H9 (cell line): Measurements from ENCODE around the gene PAX3. TPM values are rescaled to one million over a fixed set of nuclear protein-coding genes. Genes with fewer than 3 reads are reported as not detected.

Experiments
- DNase-seq: peaks from one replicate; pipeline ENCODE4 v3.0.0-alpha.2; 2017
- H2AFZ ChIP-seq: one replicate; pipeline ENCODE4 v1.6.1; 2013; ENCODE audit warnings: mild to moderate bottlenecking, low read length, control low read depth, moderate library complexity
- H2AK5ac ChIP-seq: 2 replicates; pipeline ENCODE4 v1.6.1; 2013; ENCODE audit warnings: low read length, control low read depth, mixed read lengths; ENCODE audit not compliant: insufficient read length
- H2BK120ac ChIP-seq: one replicate; pipeline ENCODE4 v1.6.1; 2013; ENCODE audit warnings: low read depth, mild to moderate bottlenecking, low read length, control low read depth, inconsistent platforms; ENCODE audit not compliant: poor library complexity, severe bottlenecking
- H2BK12ac ChIP-seq: 2 replicates; pipeline ENCODE4 v1.6.1; 2013; ENCODE audit warnings: low read length, control low read depth, mixed read lengths, low read depth; ENCODE audit not compliant: insufficient read length
- H2BK15ac ChIP-seq: 2 replicates; pipeline ENCODE4 v1.6.1; 2013; ENCODE audit warnings: low read depth, low read length, control low read depth
- H2BK20ac ChIP-seq: one replicate; pipeline ENCODE4 v1.6.1; 2013; ENCODE audit warnings: low read depth, mild to moderate bottlenecking, low read length, control low read depth, inconsistent platforms; ENCODE audit not compliant: poor library complexity, severe bottlenecking
- H2BK5ac ChIP-seq: 2 replicates; pipeline ENCODE4 v1.6.1; 2013; ENCODE audit warnings: low read length, control low read depth, mixed read lengths; ENCODE audit not compliant: insufficient read length
- H3K14ac ChIP-seq: 2 replicates; pipeline ENCODE4 v1.6.1; 2013; ENCODE audit warnings: low read length, control low read depth; ENCODE audit not compliant: insufficient read depth
- H3K18ac ChIP-seq: 2 replicates; pipeline ENCODE4 v1.6.1; 2013; ENCODE audit warnings: low read depth, mild to moderate bottlenecking, mixed read lengths, low read length, control low read depth; ENCODE audit not compliant: insufficient read length
- H3K23ac ChIP-seq: 2 replicates; pipeline ENCODE4 v1.6.1; 2013; ENCODE audit warnings: low read length, control low read depth, mixed read lengths, low read depth; ENCODE audit not compliant: insufficient read length
- H3K23me2 ChIP-seq: 2 replicates; pipeline ENCODE4 v1.6.1; 2013; ENCODE audit warnings: low read depth, mild to moderate bottlenecking, mixed read lengths, low read length, control low read depth; ENCODE audit not compliant: insufficient read length, poor library complexity, severe bottlenecking
- H3K27ac ChIP-seq: 2 replicates; pipeline ENCODE4 v1.5.1; 2013; ENCODE audit warnings: low read length, control low read depth, mixed read lengths, low read depth; ENCODE audit not compliant: insufficient read length
- H3K27me3 ChIP-seq: 2 replicates; pipeline ENCODE4 v1.6.1; 2013; ENCODE audit warnings: low read length, control low read depth, inconsistent platforms; ENCODE audit not compliant: insufficient read depth
- H3K4ac ChIP-seq: 2 replicates; pipeline ENCODE4 v1.6.1; 2013; ENCODE audit warnings: low read depth, mild to moderate bottlenecking, control low read depth, inconsistent platforms, low read length, moderate library complexity
- H3K4me1 ChIP-seq: 2 replicates; pipeline ENCODE4 v1.6.1; 2013; ENCODE audit warnings: low read length, control low read depth, inconsistent platforms; ENCODE audit not compliant: insufficient read depth
- H3K4me2 ChIP-seq: 2 replicates; pipeline ENCODE4 v1.6.1; 2013; ENCODE audit warnings: low read length, control low read depth, mixed read lengths; ENCODE audit not compliant: insufficient read length, insufficient read depth
- H3K56ac ChIP-seq: 2 replicates; pipeline ENCODE4 v1.6.1; 2013; ENCODE audit warnings: low read depth, mild to moderate bottlenecking, mixed read lengths, low read length, control low read depth; ENCODE audit not compliant: insufficient read length
- H3K79me1 ChIP-seq: 2 replicates; pipeline ENCODE4 v1.6.1; 2013; ENCODE audit warnings: low read depth, mild to moderate bottlenecking, moderate library complexity, low read length, control low read depth, inconsistent platforms; ENCODE audit not compliant: insufficient read depth, poor library complexity, severe bottlenecking
- H3K79me2 ChIP-seq: 2 replicates; pipeline ENCODE4 v1.6.1; 2013; ENCODE audit warnings: low read length, control low read depth, inconsistent platforms; ENCODE audit not compliant: insufficient read depth
- H3K9ac ChIP-seq: 2 replicates; pipeline ENCODE4 v1.6.1; 2013; ENCODE audit warnings: low read length, control low read depth, mixed read lengths; ENCODE audit not compliant: insufficient read length; ENCODE audit errors: extremely low read depth
- H3K9me3 ChIP-seq: one replicate; pipeline ENCODE4 v1.6.1; 2013; ENCODE audit warnings: low read depth, low read length, inconsistent platforms; ENCODE audit not compliant: control insufficient read depth
- H3T11ph ChIP-seq: one replicate; pipeline ENCODE4 v1.6.1; 2013; ENCODE audit warnings: mild to moderate bottlenecking, low read length, control low read depth, inconsistent platforms
- H4K20me1 ChIP-seq: one replicate; pipeline ENCODE4 v1.6.1; 2013; ENCODE audit not compliant: control insufficient read depth, insufficient read length, insufficient read depth
- H4K5ac ChIP-seq: 2 replicates; pipeline ENCODE4 v1.6.1; 2013; ENCODE audit warnings: low read depth, mild to moderate bottlenecking, mixed read lengths, low read length, control low read depth; ENCODE audit not compliant: insufficient read length
- H4K8ac ChIP-seq: replicated peaks from 2 replicates; pipeline ENCODE4 v1.6.1; 2013; ENCODE audit warnings: low read length, control low read depth, mixed read lengths, low read depth; ENCODE audit not compliant: insufficient read length
- H4K91ac ChIP-seq: 2 replicates; pipeline ENCODE4 v1.6.1; 2013; ENCODE audit warnings: low read depth, mild to moderate bottlenecking, moderate library complexity, mixed read lengths, low read length, control low read depth; ENCODE audit not compliant: insufficient read length
- H3K27ac Mint-ChIP-seq, 3 experiments: 2 replicates in 2 of 3; 3 replicates in 1 of 3; pipeline ENCODE4 v1.8.0; 2020 to 2021; ENCODE audit warnings: mixed read lengths in 3 of 3, mild to moderate bottlenecking in 1 of 3, moderate library complexity in 1 of 3
- H3K27me3 Mint-ChIP-seq: 2 replicates; pipeline ENCODE4 v1.8.0; 2021; ENCODE audit warnings: low read depth, mild to moderate bottlenecking, moderate library complexity, mixed read lengths
- H3K36me3 Mint-ChIP-seq, 3 experiments: 2 replicates in 2 of 3; 3 replicates in 1 of 3; pipeline ENCODE4 v1.8.0; 2020 to 2021; ENCODE audit warnings: low read depth in 3 of 3, mixed read lengths in 3 of 3; ENCODE audit not compliant: insufficient read depth in 1 of 3
- H3K4me1 Mint-ChIP-seq, 2 experiments: 2 replicates each; pipeline ENCODE4 v1.8.0; 2020; ENCODE audit warnings: mixed read lengths in 2 of 2
- H3K4me3 Mint-ChIP-seq, 2 experiments: 2 replicates in 1 of 2; 3 replicates in 1 of 2; pipeline ENCODE4 v1.8.0; 2020 to 2021; ENCODE audit warnings: mild to moderate bottlenecking in 2 of 2, mixed read lengths in 2 of 2, moderate library complexity in 1 of 2
- H3K9me3 Mint-ChIP-seq, 2 experiments: 2 replicates in 1 of 2; 3 replicates in 1 of 2; pipeline ENCODE4 v1.8.0; 2020; ENCODE audit warnings: mild to moderate bottlenecking in 2 of 2, mixed read lengths in 2 of 2, moderate library complexity in 1 of 2
- CTCF ChIP-seq: fragments of 200-600 bp; sonication (generic); conservative IDR thresholded peaks from 3 replicates; pipeline ENCODE4 v1.8.0; 2021; ENCODE audit warnings: antibody characterized with exemption, mild to moderate bottlenecking
- WGBS: extraction: QIAGEN DNeasy Blood & Tissue Kit; methylation state at CpG from one replicate; pipeline ENCODE4 v1.1.7; 2013; ENCODE audit warnings: missing lambda C conversion rate, low lambda C conversion rate, mixed read lengths; ENCODE audit not compliant: insufficient read length; ENCODE audit errors: extremely low coverage; 5-methylcytosine and 5-hydroxymethylcytosine counted together
- total RNA-seq: library from RNA; stranded (reverse); gene quantifications from 2 replicates; pipeline ENCODE4 v1.2.1, GENCODE V29; 2021

Gene PAX3
- total RNA-seq, 1 experiment from 2014 or later, result not detected

DNA sequence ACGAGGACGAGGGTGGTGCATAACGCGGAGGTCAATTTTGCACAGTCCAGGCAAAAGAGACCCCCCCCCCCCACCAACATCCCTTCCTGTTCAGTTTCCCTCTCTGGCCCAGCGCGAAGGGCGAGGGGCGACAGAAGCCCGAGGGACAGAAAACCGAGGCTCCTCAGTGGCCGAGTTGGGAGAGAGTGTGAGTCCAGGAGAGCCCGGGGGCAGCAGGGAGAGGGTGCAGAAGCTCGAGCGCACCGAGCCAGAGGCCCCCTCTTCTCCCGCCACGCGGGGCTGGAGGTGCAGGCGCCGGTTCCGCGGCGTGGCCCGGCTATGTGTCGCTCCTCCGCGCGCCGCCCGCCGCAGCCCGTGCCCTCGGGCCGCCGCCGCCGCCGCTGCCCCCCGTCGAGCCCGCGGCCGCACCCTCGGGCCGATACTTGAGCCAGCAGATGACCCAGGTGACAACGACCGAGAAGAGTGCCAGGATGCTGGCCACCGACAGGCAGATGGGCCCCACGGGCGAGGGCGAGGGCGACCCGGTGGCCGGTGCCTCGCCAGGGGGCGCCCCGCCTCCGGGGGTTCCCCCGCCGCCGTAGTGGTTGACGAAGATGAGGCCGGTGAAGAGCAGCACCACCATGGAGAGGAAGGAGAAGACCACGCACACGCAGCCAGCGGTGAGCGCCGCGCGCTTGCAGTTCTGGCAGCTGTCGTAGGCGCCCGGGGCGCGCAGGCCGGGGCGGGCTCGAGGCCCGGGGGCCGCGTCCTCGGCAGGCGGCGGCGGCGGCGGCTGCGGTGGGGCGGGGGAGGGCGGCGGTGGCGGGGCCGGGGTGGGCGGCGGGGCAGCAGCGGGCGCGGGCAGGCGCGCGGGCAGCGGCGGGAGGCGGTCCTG lies 20.2 kb upstream of the PAX3 start:
- Histone ChIP-seq H3K4me2 (peak overlapping the region; percentile 68), H3K27ac (no peak overlapping the region), H3K9me3 (no peaks in the 10 kb centered on the region), H2BK20ac (no peak overlapping the region), H3K23me2 (peaks cover 20% of the 10 kb centered on the region), H4K8ac (no peak overlapping the region), H2AK5ac (no peak overlapping the region), H3K14ac (no peak overlapping the region), H3K4me1 (no peaks in the 10 kb centered on the region), H3K9ac (no peak overlapping the region), H3K79me2 (no peaks in the 10 kb centered on the region), H3K79me1 (no peaks in the 10 kb centered on the region), H3K23ac (no peak overlapping the region), H4K91ac (no peak overlapping the region), H3K4ac (no peak overlapping the region), H2BK120ac (no peak overlapping the region), H2AFZ (no peak overlapping the region), H2BK5ac (no peak overlapping the region), H3K18ac (no peak overlapping the region), H4K5ac (no peak overlapping the region), H3K27me3 (peaks cover 54% of the 10 kb centered on the region), H2BK15ac (no peak overlapping the region; the same call in 1 of the 2 replicates), H3T11ph (no peak overlapping the region), H3K56ac (no peak overlapping the region), H2BK12ac (no peak overlapping the region), H4K20me1 (no peaks in the 10 kb centered on the region)
- Mint-ChIP-seq H3K27me3 (peaks cover 91% of the 10 kb centered on the region), H3K9me3 (peaks cover 0 to 3% of the 10 kb centered on the region in 2 experiments; a peak in 3 of 5 replicates), H3K27ac (no peak overlapping the region), H3K4me1 (peaks cover 10 to 12% of the 10 kb centered on the region in 2 experiments), H3K4me3 (peak overlapping the region; percentile 52 to 87), H3K36me3 (no peaks in the 10 kb centered on the region; a peak in 1 of 7 replicates)
- WGBS, result no CpG with 5 or more reads among the region's 104 CpGs
- DNase-seq, result no peak
- TF ChIP-seq CTCF, result peak; percentile 35; the same call in 2 of the 3 replicates
